GM21528 (cell line): Measurements from ENCODE around the gene PTPRF.

Experiments
- ATAC-seq: cut with Tn5 transposase; IDR thresholded peaks from one replicate; pipeline ENCODE4 v1.9.1; 2021; ENCODE audit warnings: mild to moderate bottlenecking, moderate library complexity; ENCODE audit not compliant: unreplicated experiment, low FRiP score

The PTPRF gene

DNA sequence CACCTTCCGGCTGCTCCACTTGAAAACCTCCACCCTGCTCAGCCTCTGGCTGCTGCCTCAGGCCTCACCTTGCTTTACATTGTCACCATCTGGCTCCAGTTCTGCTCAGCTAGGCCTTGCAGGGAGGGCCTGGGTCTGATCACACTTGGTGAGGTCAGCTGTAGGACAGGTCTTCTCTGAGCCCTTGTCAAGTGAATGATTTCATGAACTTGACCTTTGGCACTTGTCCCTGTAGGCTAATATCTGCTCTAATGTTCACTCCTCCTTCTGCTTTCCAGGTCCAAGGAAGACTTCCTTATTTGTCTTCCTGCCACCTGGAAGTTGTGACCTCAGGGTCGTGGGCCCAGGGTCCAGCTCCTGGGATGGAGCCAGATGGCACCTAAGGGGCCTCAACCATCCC lies 41.4 kb downstream of the PTPRF start:
- no peak for ATAC-seq

DNA sequence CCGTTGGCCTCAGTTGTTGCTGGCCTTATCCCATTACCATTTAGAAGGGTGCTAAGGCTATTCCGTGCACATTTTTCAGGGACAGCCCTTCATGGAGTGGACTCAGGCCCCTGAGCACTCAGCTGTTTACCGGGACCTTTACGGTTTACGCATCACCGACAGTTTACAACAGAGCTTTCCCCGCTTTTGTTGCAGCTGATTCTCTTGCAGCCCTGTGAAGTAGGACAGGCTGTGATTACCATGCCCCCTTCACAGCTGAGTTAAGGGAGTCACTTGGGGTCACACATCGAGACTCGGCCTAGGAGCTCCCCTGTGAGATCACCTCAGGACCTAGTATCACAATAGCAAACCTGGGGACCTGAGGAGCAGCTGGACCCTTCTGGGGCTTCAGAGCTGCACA lies 41.9 kb downstream of the PTPRF start:
- no peak for ATAC-seq

DNA sequence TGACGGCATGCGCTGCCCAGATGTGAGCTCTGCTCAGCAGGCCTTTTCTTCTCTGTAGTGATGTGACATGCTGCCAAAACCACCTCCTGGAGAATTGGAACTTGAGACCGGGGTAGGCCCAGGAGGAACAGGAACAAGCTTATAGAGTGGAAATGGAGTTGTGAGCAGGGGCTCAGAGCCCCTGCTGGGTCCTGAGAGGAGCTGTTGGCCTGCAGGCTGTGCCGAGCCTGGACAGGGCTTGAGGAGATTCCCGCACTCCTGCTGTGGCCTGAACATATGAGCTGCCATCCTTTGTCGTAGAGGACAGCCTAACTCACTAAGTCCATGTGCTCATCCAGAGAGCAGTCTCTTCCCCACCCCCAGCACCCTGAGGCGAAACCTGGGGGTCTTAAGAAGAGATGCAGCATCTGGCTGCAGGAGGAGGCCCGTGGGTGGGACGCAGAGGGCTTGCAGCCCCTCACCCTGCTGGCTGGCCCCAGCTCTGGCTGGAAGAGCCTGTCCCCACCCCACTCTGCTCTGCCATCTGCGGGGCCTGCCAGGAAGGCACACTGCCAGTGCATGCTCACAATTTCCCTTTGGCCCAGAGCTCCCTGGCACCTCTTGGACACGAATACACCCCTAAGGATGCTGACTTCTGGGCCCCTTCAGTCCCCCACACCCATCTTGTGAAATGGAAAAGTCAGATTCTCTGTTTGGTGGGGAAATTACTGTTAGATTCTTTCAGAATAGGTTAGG lies 42.5 kb downstream of the PTPRF start:
- no peak for ATAC-seq

DNA sequence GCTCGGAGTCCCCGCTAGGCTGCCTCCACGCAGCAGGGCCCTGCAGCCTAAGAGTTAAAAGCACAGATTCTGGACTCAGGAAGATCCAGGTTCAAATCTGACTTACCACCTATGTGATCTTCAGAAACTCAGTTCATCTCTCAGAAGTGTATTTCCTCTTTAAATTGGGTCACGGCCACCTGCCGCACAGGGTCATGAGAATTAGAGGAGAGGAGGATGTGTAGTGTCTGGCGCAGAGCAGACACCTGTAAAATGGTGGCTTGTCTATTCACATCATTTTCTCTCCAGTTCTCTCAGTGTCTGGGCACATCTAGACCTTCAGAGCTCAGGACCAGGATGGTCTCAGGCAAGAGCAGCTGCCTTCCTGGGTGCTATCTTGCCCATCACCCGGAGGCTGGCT lies 45.8 kb downstream of the PTPRF start:
- no peak for ATAC-seq

DNA sequence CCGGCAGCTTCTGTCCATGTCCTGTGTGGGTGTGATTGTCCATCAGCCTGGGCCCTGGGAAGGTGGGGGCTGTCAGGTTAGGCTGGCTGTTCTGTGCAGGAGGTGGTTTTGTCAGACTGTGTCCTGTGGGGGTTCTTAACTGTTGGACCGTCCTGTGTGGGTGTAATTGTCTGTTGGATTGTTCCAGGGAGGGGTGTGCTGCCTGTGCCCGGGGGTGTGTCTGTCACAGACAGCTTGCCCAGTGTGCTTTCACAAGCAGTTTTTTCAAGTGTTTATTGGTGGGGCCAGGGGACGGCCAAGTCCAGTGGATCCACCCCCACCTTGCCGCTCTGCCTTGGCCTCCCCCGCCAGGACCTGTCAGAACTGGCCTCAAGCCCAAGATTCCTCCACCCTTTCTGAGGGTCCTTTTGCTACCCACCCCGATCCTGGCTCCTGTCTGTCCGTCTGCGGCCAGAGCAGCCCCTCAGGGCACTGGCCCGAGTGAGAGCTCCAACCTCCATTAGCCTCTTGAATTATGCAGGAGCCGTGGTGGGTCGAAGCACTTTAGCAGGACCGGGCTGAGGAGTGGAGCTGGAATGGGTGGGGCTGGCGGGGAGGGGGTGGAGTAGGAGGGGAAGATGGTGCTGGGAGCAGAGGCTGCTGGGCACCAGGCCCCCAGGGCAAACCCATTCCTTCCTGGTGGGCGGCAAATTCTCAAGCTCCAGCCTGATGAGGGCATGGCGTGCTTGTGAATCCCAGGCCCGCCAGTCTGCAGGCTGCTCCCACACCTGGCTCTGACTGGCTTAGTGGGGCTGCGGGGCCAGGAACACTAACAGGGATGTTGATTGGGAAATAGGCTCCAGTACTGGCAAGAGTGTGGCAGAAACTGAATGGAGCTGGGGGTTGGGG lies 47.2 kb downstream of the PTPRF start:
- no peak for ATAC-seq

DNA sequence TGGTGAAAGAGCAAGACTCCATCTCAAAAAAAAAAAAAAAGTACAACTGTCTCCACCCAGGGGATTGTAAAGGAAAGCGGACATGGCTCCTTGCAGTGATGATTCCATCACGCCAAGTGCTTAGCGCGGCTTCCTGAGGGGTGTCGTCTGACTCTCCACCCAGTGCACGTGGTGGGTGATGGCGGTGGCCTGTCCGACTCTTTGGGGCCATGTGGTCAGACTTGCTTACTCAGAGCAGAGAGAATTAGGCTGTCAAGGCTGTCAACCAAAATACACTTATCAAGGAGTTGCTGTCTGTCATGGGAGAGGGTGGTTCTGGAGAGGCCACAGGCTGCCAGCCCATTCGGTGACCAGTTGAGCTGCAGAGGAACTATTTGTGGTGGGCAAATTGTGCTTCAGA lies 49.4 kb downstream of the PTPRF start:
- no peak for ATAC-seq

DNA sequence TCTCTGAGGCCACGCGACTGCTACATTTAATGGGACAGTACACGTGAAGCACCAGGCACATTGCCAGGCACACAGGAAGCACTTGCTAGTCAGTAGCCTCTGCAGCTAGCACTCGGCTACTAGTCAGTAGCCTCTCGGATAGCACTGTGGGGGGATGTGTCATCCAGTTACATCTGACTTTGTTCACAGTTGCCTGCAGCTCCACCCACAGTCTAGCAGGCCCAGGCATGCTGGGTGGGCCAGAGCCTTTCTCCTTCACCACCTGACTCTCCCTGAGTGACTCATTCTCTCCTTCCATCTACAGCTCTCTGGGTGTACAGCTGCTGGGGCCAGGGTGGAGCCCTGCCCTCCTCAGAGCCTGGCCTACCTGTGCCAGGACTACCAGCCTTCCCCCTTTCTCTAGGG lies 51.5 kb downstream of the PTPRF start:
- ATAC-seq = no peak

DNA sequence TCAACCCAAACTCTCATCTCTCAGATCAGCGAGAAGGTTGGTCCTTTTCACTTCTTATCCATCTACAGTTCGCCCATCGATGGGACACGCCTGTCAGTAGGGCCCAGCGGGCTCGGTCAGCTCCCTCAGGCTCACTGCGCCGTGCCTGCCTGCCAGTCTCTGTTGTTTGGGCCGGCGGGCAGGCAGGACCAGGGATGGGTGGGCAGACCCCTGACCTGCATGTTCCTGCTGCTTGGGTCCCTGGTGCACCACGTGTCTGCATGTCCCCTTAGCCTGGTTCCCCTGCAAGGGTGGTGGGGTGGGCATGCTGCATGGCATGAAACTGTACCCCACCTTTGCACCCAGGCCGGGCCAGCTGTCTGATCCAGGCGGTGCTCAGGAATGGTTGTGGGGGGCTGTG lies 52.4 kb downstream of the PTPRF start:
- ATAC-seq = no peak

DNA sequence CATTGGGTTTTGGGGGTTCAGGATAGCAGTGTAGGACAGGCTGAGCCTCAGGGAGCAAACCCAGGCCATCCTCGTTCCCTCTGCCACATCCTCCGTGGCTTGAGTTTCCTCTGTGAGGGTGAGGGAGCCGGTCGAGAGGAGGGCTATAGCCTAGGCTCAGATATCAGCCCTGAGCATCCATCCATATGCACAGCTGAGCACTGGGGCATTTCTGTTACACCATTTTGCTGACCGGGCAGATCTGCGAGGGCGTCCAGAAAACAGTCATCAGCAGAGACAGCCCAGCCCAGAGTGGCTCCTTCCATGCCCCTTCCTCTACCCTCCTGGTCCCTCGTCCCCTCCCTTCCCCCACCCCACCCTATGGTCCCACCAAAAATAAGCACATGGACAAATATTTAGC lies 53.5 kb downstream of the PTPRF start:
- no peak for ATAC-seq

DNA sequence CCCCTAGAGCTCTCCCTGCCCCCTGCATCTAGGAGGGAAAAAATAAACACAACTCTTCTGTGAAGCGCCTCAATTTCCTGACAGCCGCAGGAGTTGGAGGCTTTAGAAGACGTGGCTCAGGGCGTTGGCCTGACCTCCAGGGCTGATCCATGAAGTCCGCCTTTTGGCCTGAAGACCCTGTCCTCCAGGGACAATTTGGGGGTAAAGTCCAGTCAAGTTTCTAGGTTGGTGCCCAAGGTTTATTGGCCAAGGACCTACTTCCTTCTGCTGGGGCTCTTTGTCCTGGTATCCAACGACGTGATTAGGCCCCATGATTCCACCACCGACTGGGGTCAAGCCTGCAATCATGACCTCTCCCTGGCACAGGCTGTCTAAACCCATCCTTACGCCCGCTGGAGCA lies 54.9 kb downstream of the PTPRF start:
- ATAC-seq = no peak

DNA sequence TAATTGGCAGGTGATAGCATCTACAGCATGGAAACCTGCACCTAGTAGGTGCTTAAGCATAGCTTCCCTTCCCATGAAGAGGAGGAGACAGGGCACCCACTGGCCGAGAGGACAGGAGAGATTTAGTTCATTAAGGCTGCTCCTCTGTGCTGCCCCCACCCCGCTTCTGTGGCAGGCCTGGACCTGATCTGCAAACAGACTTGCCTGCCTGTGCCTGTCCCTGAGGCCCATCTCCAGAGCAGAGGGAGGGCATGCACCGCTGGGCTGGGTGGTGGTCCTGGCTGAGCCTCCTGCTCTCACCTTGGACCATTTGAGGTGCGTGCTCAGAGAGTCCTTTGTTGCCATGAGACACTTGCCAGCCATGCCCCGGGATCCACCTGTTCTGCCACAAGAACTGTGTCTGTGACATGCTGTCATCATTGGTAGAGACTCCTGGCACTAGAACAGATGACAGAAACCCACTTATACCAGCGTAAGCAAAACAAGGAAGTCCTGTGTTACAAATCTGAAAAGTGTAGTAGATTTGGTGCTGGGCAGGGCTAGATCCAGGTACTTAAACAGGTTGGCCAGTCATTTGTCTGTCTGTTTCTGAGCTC lies 55.6 kb downstream of the PTPRF start:
- ATAC-seq = no peak

DNA sequence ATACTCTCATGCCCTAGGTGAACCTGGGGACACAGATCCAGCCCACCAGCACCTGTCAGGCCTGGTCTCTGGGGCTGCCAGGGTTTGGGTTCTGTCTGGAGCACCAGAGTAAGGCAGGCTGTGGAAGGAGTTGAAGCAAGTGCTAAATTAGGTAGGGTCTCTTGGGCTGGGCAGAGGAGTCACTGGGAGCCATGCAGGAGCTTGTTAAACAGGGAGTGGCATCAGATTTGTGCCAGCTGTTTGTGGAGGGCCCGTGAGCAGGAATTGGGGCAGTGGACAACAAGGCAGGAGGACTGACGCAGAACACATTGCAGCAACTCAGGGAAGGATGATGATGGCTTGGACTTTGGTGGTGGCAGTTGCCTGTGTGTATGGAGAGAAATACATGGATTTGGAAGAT lies 56.3 kb downstream of the PTPRF start:
- ATAC-seq = no peak

DNA sequence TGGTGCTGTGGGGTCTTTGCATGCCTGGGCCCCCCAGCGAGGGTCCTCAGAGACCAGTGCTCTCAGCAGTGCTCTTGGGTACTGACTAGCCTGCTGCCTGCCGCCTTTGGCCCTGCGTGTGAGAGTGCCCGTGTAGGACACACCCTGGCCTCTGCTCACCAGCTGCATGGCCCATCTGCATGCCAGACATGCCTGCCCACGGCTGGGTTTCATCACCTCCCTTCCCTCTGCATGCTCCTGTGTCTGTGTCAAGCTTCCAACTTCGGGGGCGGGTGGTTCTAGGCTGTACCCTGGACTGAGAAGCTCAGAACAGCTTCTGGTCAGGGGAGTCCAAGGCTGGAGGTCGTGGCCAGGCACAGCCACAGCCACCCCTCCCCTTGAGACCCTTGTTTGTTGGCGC lies 56.9 kb downstream of the PTPRF start:
- ATAC-seq = no peak

DNA sequence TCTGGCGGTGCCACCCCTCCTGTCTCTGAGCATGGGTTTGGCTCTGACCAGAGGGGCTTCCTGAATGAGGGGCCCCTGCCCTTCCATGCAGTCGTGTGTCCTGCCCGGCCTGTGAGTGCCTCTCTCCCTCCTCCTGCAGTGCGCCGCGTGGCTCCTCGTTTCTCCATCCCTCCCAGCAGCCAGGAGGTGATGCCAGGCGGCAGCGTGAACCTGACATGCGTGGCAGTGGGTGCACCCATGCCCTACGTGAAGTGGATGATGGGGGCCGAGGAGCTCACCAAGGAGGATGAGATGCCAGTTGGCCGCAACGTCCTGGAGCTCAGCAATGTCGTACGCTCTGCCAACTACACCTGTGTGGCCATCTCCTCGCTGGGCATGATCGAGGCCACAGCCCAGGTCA lies 57.9 kb downstream of the PTPRF start:
- ATAC-seq = no peak

DNA sequence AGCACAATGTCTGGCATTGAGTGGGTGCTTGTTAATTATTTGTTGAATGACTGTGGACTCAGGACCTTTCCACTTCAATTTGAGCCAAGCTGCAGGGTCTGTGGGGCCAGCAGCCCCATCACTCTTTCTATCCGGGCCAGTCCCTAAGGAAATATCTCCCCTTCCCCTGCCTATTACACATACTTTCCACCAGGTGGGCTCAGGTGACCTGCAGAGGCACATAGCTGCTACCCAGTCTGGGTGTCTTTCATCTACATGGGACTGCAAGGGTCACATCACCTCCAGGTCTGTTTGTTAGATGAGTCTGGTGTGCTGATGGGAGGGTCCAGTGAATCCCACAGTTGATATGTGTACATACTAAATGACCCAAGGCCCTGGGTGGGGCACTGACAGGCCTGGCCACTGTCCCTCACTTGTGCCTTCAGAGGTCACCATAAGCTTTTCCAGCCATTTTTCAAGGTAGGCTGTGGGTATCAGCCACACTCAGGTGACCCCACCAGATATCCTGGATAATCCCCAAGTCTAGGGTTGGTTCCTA lies 59.8 kb downstream of the PTPRF start:
- no peak for ATAC-seq

DNA sequence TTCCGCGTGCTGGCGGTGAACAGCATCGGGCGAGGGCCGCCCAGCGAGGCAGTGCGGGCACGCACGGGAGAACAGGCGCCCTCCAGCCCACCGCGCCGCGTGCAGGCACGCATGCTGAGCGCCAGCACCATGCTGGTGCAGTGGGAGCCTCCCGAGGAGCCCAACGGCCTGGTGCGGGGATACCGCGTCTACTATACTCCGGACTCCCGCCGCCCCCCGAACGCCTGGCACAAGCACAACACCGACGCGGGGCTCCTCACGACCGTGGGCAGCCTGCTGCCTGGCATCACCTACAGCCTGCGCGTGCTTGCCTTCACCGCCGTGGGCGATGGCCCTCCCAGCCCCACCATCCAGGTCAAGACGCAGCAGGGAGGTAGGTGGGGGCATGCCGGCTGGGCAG lies 60.5 kb downstream of the PTPRF start:
- no peak for ATAC-seq

DNA sequence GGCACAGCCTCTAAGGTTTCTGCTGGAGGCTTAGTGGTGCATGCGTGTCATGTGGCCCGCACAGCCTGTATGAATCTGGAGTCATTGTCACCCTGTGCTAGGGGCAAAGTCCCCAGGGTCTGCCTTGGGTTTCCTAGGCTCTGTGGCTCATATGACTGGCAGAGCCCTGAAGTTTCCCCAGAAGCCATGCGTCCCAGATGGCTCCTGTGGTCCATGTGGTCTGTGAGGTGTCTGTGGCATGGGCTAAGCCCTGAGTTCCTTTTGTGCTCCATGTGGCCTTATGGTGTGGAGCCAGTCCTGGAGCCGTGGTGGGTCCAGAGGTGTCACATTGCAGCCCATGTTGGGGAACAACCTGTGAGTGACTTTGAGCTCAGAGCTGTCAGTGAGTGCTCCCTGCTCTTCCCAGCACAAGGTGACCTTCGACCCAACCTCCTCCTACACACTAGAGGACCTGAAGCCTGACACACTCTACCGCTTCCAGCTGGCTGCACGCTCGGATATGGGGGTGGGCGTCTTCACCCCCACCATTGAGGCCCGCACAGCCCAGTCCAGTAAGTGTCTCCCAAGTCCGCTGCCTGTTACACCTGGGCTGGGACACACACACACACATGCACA lies 61.5 kb downstream of the PTPRF start:
- no peak for ATAC-seq

DNA sequence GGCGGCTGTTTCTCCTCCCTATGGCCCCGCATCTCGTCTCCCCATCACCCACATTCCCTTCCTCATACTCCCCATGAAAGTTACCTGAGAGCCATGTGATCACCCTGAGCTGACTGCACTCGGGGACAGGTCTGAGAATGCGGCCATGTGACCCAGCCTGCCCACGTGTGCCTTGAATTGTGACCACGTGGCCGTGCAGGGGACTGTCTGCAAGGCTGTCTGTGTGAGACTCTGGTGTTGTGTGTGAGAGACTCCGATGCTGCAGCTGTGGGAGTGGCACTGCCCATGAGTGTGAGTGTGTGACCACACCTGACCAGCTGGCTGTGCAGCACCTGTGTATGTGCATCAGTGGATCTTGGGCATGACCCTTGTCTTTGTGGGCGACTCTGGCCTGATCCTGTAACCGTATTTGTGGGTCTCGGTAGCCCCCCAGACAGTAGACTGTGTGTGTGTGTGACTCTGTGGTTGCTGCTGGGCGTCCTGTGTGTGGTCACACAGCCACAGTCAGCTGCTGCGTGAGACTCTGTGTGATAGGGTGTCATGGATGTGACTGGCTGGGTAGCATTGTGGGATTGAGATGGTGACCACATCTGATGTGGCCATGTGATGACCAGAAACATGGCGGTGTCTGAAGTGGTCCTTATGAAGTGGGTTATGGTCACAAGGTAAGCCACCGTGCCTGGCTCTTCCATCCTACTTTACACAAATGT lies 62.4 kb downstream of the PTPRF start:
- ATAC-seq = no peak

DNA sequence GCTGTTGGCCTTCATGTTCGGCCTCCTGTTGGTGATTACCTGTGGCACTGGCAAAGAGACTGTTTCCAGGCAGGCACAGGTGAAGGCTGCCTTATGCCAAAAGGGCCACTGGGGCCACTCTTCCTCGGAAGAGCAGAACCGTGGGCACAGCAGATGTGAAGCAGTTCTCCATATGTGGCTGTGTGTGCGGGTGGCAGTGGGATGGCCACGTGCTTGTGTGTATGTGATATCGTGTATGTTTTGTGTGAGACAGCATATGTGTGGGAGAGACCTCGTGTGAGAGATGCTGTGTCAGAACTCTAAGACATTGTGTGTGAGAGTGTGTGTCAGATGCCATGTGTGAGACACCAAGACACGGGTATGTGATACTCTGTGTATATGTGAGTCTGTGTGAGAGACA lies 65.9 kb downstream of the PTPRF start:
- no peak for ATAC-seq

DNA sequence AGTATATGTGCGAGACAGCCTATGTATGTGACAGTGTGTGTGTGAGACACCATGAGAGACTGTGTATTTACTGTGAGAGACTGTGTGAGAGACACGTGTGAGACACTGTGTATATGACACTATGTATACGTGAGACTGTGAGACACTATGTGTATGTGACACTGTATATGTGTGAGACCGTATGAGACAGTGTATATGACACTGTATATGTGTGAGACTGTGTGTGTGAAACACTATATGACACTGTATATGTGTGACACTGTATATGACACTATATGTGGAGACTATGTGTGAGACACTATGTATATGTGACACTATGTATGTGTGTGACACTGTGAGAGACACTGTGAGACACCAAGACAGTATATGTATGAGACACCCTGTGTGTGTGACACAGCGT lies 66.3 kb downstream of the PTPRF start:
- no peak for ATAC-seq
